Sigmoid colon (tissue), 7 donors: Measurements from ENCODE around the gene RNF181. TPM values are rescaled to one million over a fixed set of nuclear protein-coding genes. Genes with fewer than 3 reads are reported as not detected.
"Not testable (repeated sequence)": the region's sequence is repeated elsewhere in the genome, so short reads cannot be mapped to it uniquely, and the experiment has no call there.

Experiments used
- DNase-seq: peaks from one replicate; pipeline ENCODE4 v3.0.0-alpha.2; 2019
- H3K27ac ChIP-seq, 4 donors: fragments of 200-600 bp; sonication (generic); one replicate each; pipeline ENCODE4 v1.5.1; 2016 to 2019; ENCODE audit warnings: mild to moderate bottlenecking in 1 of 4
- H3K27me3 ChIP-seq, 3 donors: fragments of 200-600 bp; sonication (generic); one replicate each; pipeline ENCODE4 v1.5.1; 2019; ENCODE audit warnings: mild to moderate bottlenecking in 1 of 3
- H3K36me3 ChIP-seq, 4 donors: fragments of 200-600 bp; sonication (generic); one replicate each; pipeline ENCODE4 v1.5.1; 2016 to 2019
- H3K4me1 ChIP-seq, 4 donors: fragments of 200-600 bp; sonication (generic); one replicate each; pipeline ENCODE4 v1.5.1; 2017 to 2019
- H3K4me3 ChIP-seq, 4 donors: fragments of 200-600 bp; sonication (generic); one replicate each; pipeline ENCODE4 v1.5.1; 2017 to 2019; ENCODE audit warnings: mild to moderate bottlenecking in 2 of 4, moderate library complexity in 1 of 4
- H3K9me3 ChIP-seq, 4 donors: fragments of 200-600 bp in 3 of 4; sonication (generic) in 3 of 4; one replicate each; pipeline versions ENCODE4 v1.5.1 to v1.6.1; 2013 to 2019
- CTCF ChIP-seq, 4 experiments: fragments of 450-650 bp in 3 of 4; fragments of 200-600 bp in 1 of 4; IDR thresholded peaks; one replicate each; pipeline ENCODE4 v1.5.1; 2016 to 2019; ENCODE audit warnings: antibody characterized with exemption in 4 of 4, mild to moderate bottlenecking in 3 of 4, moderate library complexity in 2 of 4
- EP300 ChIP-seq, 4 donors: sonication (generic); formaldehyde crosslinking; IDR thresholded peaks; one replicate each; pipeline ENCODE4 v1.6.1; 2017; ENCODE audit warnings: antibody characterized with exemption in 4 of 4
- POLR2A ChIP-seq, 2 donors: fragments of 450-650 bp; IDR thresholded peaks; one replicate each; pipeline ENCODE4 v1.6.1; 2016; ENCODE audit warnings: antibody characterized with exemption in 2 of 2, mild to moderate bottlenecking in 2 of 2, moderate library complexity in 2 of 2
- POLR2AphosphoS5 ChIP-seq, 4 donors: sonication (generic); formaldehyde crosslinking; IDR thresholded peaks; one replicate each; pipeline ENCODE4 v1.6.1; 2017; ENCODE audit warnings: antibody characterized with exemption in 4 of 4
- WGBS, 2 donors: extraction: QIAGEN DNeasy Blood & Tissue Kit; methylation state at CpG; one replicate each; pipeline ENCODE4 v1.1.7; 2013; 5-methylcytosine and 5-hydroxymethylcytosine counted together
- intact Hi-C: fragments of 100-400 bp; cut with DNase I; formaldehyde crosslinking; loops from one replicate; pipeline ENCODE4 v1.15.1; 2023
- polyA plus RNA-seq, 3 donors: library from polyadenylated mRNA; stranded (reverse); fragments of 200-250 nt; gene quantifications; one replicate each; pipeline ENCODE4 v1.2.3, GENCODE V29; 2013
- total RNA-seq, 4 donors: library from RNA; depleted of rRNA; stranded (reverse); fragments of >200 nt; gene quantifications; one replicate each; pipeline ENCODE4 v1.1.0, GENCODE V29; 2016
- donor health status: healthy with polysubstance abuse.
- donor health status: Bipolar disorder and iron deficiency.
- donor health status: healthy.

Gene RNF181
- total and polyA plus RNA-seq, 7 donors = 124 to 190 (median 165) TPM

- Histone ChIP-seq H3K36me3 (peaks cover 0 to 44% (median 2%) of the 10 kb centered on the region in 4 donors), H3K27ac (peak overlapping the region; percentile 24 to 97 (median 50)), H3K4me1 (peaks cover 0 to 48% (median 42%) of the 10 kb centered on the region in 4 donors), H3K4me3 (peak overlapping the region in 2 of 4 donors; percentile 76 to 78)
- H3K27me3 ChIP-seq, DNase-seq, H3K9me3 ChIP-seq: not testable (repeated sequence)
- 79 to 84% methylated on average over 3 of the region's 3 CpGs for WGBS, 2 donors
- peak in 1 of 4 donors; percentile 4 for TF ChIP-seq POLR2AphosphoS5 (IDR thresholded peaks at IDR 0.05)
- intact Hi-C loops = loop anchor here (5.0 kb wide), 1 partner anchor 42 kb away; the partner anchor contains the start of gene GGCX
Measured at GRCh38 chr2:85604133-85604444, 8.5 kb downstream of the RNF181 start.

GRCh38 chr2:85604568-85605339 is 9.2 kb downstream of the RNF181 start:
- Histone ChIP-seq H3K4me1 (peaks cover 0 to 48% (median 42%) of the 10 kb centered on the region in 4 donors), H3K27ac (peak overlapping the region; percentile 24 to 97 (median 51)), H3K9me3 (no peaks in the 10 kb centered on the region), H3K36me3 (peaks cover 0 to 43% (median 2%) of the 10 kb centered on the region in 4 donors), H3K4me3 (no peak overlapping the region), H3K27me3 (no peaks in the 10 kb centered on the region)
- no peak for TF ChIP-seq CTCF (IDR thresholded peaks at IDR 0.05)
- TF ChIP-seq POLR2AphosphoS5 (IDR thresholded peaks at IDR 0.05) = peak in 1 of 4 donors; percentile 11
- DNase-seq = no peak
- intact Hi-C loops = loop anchor here (5.0 kb wide), 1 partner anchor 42 kb away; the partner anchor contains the start of gene GGCX
- 67 to 74% methylated on average over 6 of the region's 6 CpGs for WGBS, 2 donors

- H3K36me3 ChIP-seq = peaks cover 0 to 35% (median under 1%) of the 10 kb centered on the region in 4 donors
- peaks cover 0 to 51% (median 46%) of the 10 kb centered on the region in 4 donors for H3K4me1 ChIP-seq
- intact Hi-C loops = no loop called here
- H3K27me3 ChIP-seq = no peaks in the 10 kb centered on the region
- no peaks in the 10 kb centered on the region for H3K9me3 ChIP-seq
- TF ChIP-seq EP300 (IDR thresholded peaks at IDR 0.05) (no peak), POLR2A (IDR thresholded peaks at IDR 0.05) (no peak)
- 70 to 78% methylated on average over 4 of the region's 4 CpGs for WGBS, 2 donors
- peak overlapping the region; percentile 5 to 97 (median 52) for H3K27ac ChIP-seq
- H3K4me3 ChIP-seq = no peak overlapping the region
- DNase-seq = peak; percentile 55
Measured at GRCh38 chr2:85605406-85606115, 10.0 kb downstream of the RNF181 start.

- H3K36me3 ChIP-seq = peaks cover 0 to 32% (median 0%) of the 10 kb centered on the region in 4 donors
- peak overlapping the region; percentile 5 to 97 (median 52) for H3K27ac ChIP-seq
- H3K27me3 ChIP-seq = no peaks in the 10 kb centered on the region
- 88% methylated on average over 7 of the region's 7 CpGs for WGBS, 2 donors
- no peak for TF ChIP-seq POLR2AphosphoS5 (IDR thresholded peaks at IDR 0.05)
- TF ChIP-seq EP300 (IDR thresholded peaks at IDR 0.05) = no peak
- TF ChIP-seq CTCF (IDR thresholded peaks at IDR 0.05) = no peak
- no peak for TF ChIP-seq POLR2A (IDR thresholded peaks at IDR 0.05)
- no peak for DNase-seq
- intact Hi-C loops = no loop called here
- no peaks in the 10 kb centered on the region for H3K9me3 ChIP-seq
- H3K4me1 ChIP-seq = peaks cover 0 to 51% (median 48%) of the 10 kb centered on the region in 4 donors
- no peak overlapping the region for H3K4me3 ChIP-seq
Measured at GRCh38 chr2:85606116-85606455, 10.5 kb downstream of the RNF181 start.

- intact Hi-C loops = no loop called here
Measured at GRCh38 chr2:85607268-85608215, 12.0 kb downstream of the RNF181 start.

More at GRCh38 chr2:85607268-85608215, 12.0 kb downstream of the RNF181 start:
- Histone ChIP-seq H3K27me3 (no peaks in the 10 kb centered on the region), H3K36me3 (peaks cover 0 to 32% (median 0%) of the 10 kb centered on the region in 4 donors), H3K4me1 (peaks cover 0 to 49% (median 44%) of the 10 kb centered on the region in 4 donors), H3K27ac (peak overlapping the region in 1 of 4 donors; percentile 68), H3K4me3 (no peak overlapping the region), H3K9me3 (no peaks in the 10 kb centered on the region)
- DNase-seq = peak; percentile 6
- no peak for TF ChIP-seq CTCF (IDR thresholded peaks at IDR 0.05)
- no peak for TF ChIP-seq POLR2A (IDR thresholded peaks at IDR 0.05)
- no peak for TF ChIP-seq EP300 (IDR thresholded peaks at IDR 0.05)
- no peak for TF ChIP-seq POLR2AphosphoS5 (IDR thresholded peaks at IDR 0.05)
- WGBS, 2 donors = 90 to 92% methylated on average over 9 of the region's 9 CpGs
